Right renal cortex interstitium (tissue), 3 donors: ENCODE results near the gene CEP131. TPM values are rescaled to one million over a fixed set of nuclear protein-coding genes. Genes with fewer than 3 reads are reported as not detected.

Experiments
- DNase-seq, 3 donors: peaks; one replicate each; pipeline ENCODE4 v3.0.0-alpha.2; 2013; ENCODE audit warnings: low read depth in 3 of 3, low spot score in 2 of 3
- polyA plus RNA-seq, 3 donors: library from polyadenylated mRNA; unstranded; fragments of 120-200 nt; gene quantifications; one replicate each; pipeline ENCODE4 v1.2.1, GENCODE V29; 2013; ENCODE audit not compliant: insufficient read length in 3 of 3

The CEP131 gene
- polyA plus RNA-seq, 3 donors: 12.2 to 14.2 (median 12.2) TPM

DNA sequence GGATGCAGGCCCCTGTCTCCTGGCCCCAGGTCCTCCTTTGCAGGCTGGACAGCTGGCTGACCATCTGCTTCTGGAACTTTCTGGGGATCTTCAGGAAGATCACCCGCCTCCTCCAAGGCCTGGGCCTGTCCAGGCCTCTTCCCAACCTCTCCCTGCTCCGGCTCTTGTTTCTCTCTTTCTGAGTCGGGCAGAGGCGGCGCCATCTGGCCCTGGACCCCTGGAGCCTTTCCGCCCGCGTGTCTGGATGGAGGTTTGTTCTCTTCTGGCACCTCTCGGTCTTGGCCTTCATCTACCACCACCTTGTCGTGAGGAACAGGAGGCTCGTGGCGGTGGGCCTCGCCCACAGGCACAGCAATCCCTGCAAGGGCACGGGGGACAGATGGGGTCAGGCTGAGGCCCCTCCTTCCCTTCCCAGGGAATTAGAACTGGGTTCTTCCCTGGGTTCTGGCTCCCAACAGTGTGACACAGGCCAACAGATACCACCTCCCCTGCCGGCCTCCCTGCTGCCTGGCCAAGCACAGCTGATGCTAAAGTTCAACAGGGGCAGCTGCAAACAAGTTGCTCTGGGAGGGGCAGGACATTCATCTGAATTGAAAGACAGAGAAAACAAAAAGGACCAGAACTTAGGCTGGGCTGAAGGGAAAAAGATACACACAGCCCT is 29.7 kb upstream of the CEP131 start:
- no peak for DNase-seq

DNA sequence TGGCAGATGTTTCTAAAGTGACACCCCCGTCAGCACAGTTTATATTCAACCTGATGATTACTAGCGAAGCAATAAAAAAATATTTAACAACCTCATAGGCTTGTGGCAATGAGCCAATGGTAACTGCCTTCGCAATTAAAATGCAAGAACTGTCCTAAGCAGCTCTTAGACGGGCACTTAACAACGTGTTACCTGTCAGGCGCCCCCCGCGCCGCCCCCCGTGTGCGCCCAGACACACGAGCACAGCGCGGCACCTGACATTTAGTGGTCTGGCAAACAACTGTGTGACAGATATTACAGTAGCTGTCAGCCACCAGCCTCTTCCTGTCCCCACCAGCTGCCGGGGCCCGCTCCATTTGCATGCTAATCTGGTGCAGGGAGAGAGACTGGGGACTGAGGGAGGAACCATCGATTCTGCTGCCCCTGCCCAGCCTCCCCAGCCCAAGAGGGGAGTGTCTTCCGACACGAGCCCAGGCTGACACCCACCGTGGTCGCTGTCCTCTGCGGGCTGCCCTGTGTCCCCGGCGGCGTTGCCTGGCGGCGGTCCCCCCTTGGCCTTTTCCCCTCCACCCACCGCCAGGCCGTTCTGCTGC is 29.0 kb upstream of the CEP131 start:
- DNase-seq: no peak

DNA sequence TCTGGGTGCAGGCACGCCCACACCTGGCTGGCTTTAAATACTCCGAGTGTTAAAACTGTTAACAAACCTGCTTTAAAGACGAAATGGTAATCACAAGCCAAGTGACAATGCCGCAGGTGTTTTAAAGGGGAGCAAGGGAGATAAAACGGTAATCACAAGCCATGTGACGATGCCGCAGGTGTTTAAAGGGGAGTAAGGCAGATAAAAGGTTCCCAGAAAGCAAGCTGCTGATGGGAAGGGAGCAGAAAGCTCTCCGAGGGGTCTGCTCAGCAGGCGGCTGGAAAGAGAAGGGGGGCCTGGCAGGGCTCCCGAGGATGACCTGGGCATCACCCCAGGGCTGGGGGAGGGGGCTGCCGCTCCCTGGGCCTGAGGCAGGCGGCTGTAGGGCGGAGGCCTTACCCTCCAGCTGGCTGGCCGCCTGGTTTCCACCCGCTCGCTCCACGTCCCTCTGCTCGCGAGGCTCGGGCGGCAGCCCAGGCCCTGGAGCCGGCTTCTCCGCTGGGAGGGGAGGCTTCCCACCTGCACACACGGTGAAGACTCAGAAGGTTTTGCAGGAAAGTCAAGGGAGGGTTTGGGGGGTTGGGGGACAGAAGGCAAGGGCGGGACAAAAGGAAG is 28.4 kb upstream of the CEP131 start:
- no peak for DNase-seq

GRCh38 chr17:81250286-81251093 is 27.7 kb upstream of the CEP131 start:
- no peak for DNase-seq

DNA sequence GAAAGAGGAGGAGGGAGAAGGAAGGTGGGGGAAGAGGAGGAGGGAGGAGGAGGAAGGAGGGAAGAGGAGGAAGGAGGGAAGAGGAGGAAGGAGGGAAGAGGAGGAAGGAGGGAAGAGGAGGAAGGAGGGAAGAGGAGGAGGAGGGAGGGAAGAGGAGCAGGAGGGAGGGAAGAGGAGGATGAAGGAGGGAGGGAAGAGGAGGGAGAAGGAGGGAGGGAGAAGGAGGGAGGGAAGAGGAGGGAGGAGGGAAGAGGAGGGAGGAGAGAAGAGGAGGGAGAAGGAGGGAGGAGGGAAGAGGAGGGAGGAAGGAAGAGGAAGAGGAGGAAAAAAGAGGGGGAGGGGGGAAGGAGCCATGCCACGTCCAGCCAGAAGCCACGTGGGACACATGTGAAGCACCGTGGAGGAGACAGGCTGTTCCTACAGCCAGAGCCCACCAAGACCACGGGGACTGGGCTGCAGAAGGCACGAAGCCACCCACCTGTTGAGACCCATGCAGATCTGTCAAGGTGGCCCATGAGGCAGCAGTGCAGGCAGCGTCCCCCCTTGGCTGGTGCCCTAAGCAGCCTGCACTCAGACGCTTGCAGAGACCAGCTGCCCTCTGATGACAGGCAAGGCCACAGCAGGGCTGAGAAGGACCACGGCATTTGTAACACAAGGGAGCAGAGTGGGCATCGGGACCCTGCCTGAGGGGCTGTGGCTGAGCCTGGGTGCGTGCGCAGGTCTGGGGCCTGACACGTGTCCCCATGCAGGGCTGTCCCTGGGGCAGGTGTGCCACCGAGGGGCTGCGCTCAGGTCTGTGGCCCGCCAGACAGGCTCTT is 26.7 kb upstream of the CEP131 start:
- DNase-seq: no peak

DNA sequence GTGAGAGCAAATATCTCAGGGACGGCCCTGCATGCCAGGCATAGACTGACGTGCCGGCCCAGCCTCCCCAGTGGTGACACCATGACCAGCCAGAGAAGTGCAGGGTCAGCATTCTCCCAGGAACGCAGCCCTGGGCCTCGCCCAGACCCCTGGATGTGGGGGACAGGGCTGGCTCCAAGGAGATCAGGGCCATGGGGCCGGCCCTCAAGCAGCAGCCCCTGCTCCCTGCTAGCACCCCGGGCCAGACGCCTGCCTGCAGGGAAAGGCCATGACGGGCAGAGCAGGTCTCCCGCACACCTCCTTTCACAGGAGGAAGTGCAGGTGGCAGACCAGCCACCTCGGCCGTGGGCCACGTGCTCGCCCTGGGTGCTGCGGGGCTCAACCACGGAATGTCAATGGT is 25.9 kb upstream of the CEP131 start:
- DNase-seq: no peak

GRCh38 chr17:81247339-81247990 is 24.7 kb upstream of the CEP131 start:
- DNase-seq: no peak

DNA sequence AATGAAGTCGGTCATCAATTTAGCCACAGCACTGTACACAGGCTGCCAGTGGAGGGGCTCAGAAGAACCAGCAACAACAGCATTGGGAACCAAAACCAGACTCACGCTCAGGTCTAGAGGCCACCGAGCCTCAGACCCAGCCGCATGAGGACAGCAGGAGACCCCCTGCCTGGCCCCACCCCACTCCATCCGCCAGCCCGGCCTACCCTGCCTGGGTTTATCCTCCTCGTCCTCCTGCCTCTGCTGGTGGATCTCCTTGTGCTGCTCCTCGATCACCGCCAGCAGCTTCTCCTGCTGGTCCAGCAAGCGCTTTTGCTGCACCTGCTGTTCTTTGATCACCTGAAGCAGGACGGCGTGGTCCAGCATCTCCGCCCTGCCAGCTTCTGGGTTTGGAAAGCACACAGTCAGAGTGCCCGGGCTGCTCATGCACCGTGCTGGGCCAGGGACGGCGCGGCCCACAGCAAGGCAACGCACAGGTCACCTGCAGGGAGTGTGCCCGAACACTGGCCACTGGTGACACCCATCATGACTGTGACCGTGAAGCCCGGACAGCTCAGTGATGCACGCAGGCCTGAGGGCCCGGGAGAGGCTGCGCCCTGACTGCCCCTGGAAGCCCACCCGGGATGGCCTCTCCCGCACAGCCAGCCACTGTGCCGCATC is 24.0 kb upstream of the CEP131 start:
- no peak for DNase-seq

GRCh38 chr17:81246343-81246670 is 23.5 kb upstream of the CEP131 start:
- DNase-seq: no peak

GRCh38 chr17:81245665-81246342 is 23.0 kb upstream of the CEP131 start:
- DNase-seq: no peak

DNA sequence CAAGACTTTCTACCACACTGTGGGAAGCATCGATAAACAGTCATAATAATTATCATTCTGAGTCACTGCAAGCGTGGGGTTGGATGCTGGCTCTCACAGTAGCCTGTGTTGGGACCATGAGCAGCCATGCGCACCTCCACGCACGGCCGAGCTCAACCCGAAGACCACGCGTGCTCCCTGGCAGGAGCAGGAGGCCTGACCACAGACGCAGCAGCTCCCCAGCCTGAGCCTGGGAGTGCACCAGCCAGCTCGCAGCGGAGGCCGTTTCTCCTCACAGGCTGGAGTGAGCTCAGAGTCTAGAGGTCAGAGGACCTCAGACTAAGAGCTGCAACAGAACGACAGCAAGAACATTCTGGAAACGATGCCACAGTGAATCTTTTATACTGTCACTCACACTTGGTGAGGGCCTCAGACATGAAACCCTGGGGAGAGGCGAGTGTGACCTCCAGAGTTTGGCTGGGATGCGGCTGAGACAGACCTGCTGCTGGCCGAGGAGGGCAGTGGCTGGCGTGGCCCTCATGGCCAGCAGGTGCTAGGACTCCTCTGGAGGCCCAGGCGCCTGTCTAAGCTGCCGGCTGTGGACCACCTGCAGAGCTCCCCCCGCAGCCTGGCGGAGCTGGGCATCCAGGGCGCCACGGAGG is 22.4 kb upstream of the CEP131 start:
- no peak for DNase-seq

DNA sequence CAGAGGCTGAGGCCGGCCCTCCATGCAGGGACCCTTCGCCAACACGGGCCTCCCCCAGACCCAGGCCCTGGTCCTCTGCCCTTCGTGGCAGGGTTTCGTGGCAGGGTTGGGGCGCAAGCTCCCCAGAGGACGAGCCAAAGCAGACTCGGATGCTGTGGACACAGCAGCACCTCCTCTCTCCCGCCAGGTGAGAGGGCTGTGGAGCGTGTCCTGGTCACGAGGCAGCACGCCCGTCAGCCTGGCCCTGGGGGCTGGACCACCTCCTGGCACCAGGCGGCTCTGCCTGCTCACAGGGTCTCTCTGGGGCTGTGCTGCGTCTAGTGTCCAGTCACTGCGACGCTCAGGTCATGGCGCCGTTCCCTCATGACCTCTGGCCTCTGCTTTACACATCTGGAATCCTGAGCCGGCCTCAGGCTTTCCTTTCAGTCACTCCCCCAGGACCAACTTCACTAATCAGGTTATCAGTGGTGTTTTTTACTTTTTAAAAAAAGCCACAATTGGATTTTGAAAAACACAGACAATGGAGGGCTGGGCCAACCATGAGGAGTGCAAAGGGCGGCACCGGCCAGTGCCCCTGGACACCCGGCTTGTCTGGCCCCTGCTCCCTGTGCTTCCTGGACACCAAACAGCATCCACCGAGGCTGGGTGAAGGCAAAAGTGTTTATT is 21.7 kb upstream of the CEP131 start:
- DNase-seq: no peak

- DNase-seq: no peak
Measured at GRCh38 chr17:81243333-81243664, 20.5 kb upstream of the CEP131 start.

- DNase-seq: no peak
Measured at GRCh38 chr17:81242421-81243332, 19.9 kb upstream of the CEP131 start.

- no peak for DNase-seq
Measured at GRCh38 chr17:81241648-81242420, 19.1 kb upstream of the CEP131 start.

DNA sequence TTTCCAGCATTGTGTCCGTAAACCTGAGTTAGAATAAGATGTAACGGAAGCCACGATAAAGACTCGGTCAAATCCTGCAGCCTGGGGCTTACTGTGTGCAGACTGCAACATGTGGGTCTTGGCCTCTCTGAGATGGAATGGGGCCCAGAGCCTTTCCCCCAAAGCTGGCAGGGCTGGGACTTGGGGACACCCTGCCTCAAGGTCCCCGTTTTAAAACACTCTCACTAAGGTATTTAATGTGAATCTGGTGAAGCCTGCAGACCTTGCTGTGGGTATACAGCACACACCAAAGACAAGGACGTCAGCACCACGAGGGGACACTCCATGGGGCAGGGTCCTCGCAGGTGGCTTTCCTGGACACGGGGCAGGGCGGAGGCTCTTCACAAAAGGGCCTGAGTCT is 18.4 kb upstream of the CEP131 start:
- no peak for DNase-seq

DNA sequence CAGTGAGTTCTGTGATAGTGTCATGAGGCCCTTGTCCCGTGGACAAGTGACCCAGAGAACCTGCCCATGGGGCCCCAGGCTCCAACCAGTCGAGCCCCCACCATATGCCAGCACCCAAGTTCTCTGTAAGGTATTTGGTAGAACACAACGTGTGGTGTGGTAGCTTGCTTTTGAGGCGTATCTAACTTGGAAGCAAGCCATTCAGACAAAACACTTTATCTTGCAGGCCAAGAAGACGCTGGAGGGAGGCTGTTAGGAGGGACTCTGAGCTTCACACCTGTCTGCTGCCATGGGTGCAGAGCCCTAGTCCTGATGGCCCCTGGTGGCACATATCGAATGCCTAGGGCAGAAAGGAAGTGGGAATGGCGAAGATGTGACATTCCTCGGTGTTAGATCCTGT is 18.0 kb upstream of the CEP131 start:
- no peak for DNase-seq
